Smooth muscle cell (in vitro differentiated cells): Measurements from ENCODE around the gene FRS3. TPM values are rescaled to one million over a fixed set of nuclear protein-coding genes. Genes with fewer than 3 reads are reported as not detected.

Experiments used
- DNase-seq: peaks from one replicate; lab custom pipeline; 2025; ENCODE audit not compliant: unreplicated experiment; lab: John Stamatoyannopoulos, UW
- H2AFZ ChIP-seq: fragments of 200-600 bp; sonication (generic); 2 replicates; pipeline ENCODE4 v1.6.0; 2016; ENCODE audit warnings: antibody characterized with exemption, low read depth, mild to moderate bottlenecking
- H3F3A ChIP-seq: fragments of 200-600 bp; sonication (generic); 2 replicates; pipeline ENCODE4 v1.6.0; 2017; ENCODE audit warnings: antibody characterized with exemption, low read depth
- H3K27ac ChIP-seq: fragments of 200-600 bp; sonication (generic); 2 replicates; pipeline ENCODE4 v1.5.1; 2016; ENCODE audit warnings: low read depth, mild to moderate bottlenecking
- H3K27me3 ChIP-seq: fragments of 200-600 bp; sonication (generic); 2 replicates; pipeline ENCODE4 v1.6.1; 2016; ENCODE audit warnings: low read depth, mild to moderate bottlenecking
- H3K36me3 ChIP-seq: fragments of 200-600 bp; sonication (generic); 2 replicates; pipeline ENCODE4 v1.5.1; 2016; ENCODE audit warnings: low read depth
- H3K4me1 ChIP-seq: fragments of 200-600 bp; sonication (generic); 2 replicates; pipeline ENCODE4 v1.5.1; 2016; ENCODE audit warnings: low read depth
- H3K4me2 ChIP-seq: fragments of 200-600 bp; sonication (generic); 2 replicates; pipeline ENCODE4 v1.6.0; 2016; ENCODE audit warnings: mild to moderate bottlenecking
- H3K4me3 ChIP-seq: fragments of 200-600 bp; sonication (generic); 2 replicates; pipeline ENCODE4 v1.5.1; 2016; ENCODE audit warnings: mild to moderate bottlenecking
- H3K79me2 ChIP-seq: fragments of 200-600 bp; sonication (generic); 2 replicates; pipeline ENCODE4 v1.6.0; 2016; ENCODE audit warnings: low read depth, mild to moderate bottlenecking
- H3K9ac ChIP-seq: fragments of 200-600 bp; sonication (generic); 2 replicates; pipeline ENCODE4 v1.6.0; 2016; ENCODE audit warnings: low read depth
- H3K9me3 ChIP-seq: fragments of 200-600 bp; sonication (generic); replicated peaks from 2 replicates; pipeline ENCODE4 v1.5.1; 2016; ENCODE audit warnings: low read depth
- H4K20me1 ChIP-seq: fragments of 200-600 bp; sonication (generic); 2 replicates; pipeline ENCODE4 v1.6.0; 2016; ENCODE audit warnings: low read depth
- CTCF ChIP-seq: fragments of 200-600 bp; sonication (generic); IDR thresholded peaks from 2 replicates; pipeline ENCODE4 v1.5.1; 2017; ENCODE audit warnings: borderline replicate concordance, mild to moderate bottlenecking, antibody characterized with exemption; ENCODE audit not compliant: insufficient read depth, poor library complexity, severe bottlenecking
- WGBS: methylation state at CpG from one replicate; pipeline ENCODE4 v1.1.7; 2016; ENCODE audit warnings: low lambda C conversion rate; 5-methylcytosine and 5-hydroxymethylcytosine counted together
- polyA plus RNA-seq: library from polyadenylated mRNA; unstranded; fragments of >200 nt; fragmentation: Nextera tagmentation; extraction: Ambion mirVana; gene quantifications from 2 replicates; pipeline ENCODE4 v1.2.1, GENCODE V29; 2016
- total RNA-seq: library from RNA; depleted of rRNA; stranded (reverse); fragments of >200 nt; gene quantifications from 2 replicates; pipeline ENCODE4 v1.2.3, GENCODE V29; 2014

The FRS3 gene
- total and polyA plus RNA-seq, 2 experiments from 2014 or later = 3.1 to 6.4 TPM

GRCh38 chr6:41724586-41725501 lies 54.9 kb downstream of the FRS3 start:
- H3K4me2 ChIP-seq = peak overlapping the region; percentile 72
- no peaks in the 10 kb centered on the region for H3F3A ChIP-seq
- no peak for TF ChIP-seq CTCF
- no peak for DNase-seq
- H3K9ac ChIP-seq = no peak overlapping the region
- 69% methylated on average over 13 of the region's 13 CpGs for WGBS
- H3K4me1 ChIP-seq = no peaks in the 10 kb centered on the region
- H3K9me3 ChIP-seq = no peaks in the 10 kb centered on the region
- peak overlapping the region; percentile 64 for H3K27ac ChIP-seq
- H3K27me3 ChIP-seq = no peaks in the 10 kb centered on the region
- H2AFZ ChIP-seq = no peak overlapping the region
- peaks cover 8% of the 10 kb centered on the region for H4K20me1 ChIP-seq
- H3K4me3 ChIP-seq = no peak overlapping the region
- H3K79me2 ChIP-seq = peaks cover 28% of the 10 kb centered on the region
- no peaks in the 10 kb centered on the region for H3K36me3 ChIP-seq

GRCh38 chr6:41724228-41724580 lies 55.5 kb downstream of the FRS3 start:
- WGBS = 35% methylated on average over 7 of the region's 7 CpGs

GRCh38 chr6:41723530-41724227 lies 56.0 kb downstream of the FRS3 start:
- peaks cover 26% of the 10 kb centered on the region for H3K79me2 ChIP-seq
- H3F3A ChIP-seq = no peaks in the 10 kb centered on the region
- no peaks in the 10 kb centered on the region for H3K27me3 ChIP-seq
- 27% methylated on average over 17 of the region's 21 CpGs for WGBS
- no peaks in the 10 kb centered on the region for H3K4me1 ChIP-seq
- no peak overlapping the region for H3K4me3 ChIP-seq
- TF ChIP-seq CTCF = no peak
- peaks cover 6% of the 10 kb centered on the region for H4K20me1 ChIP-seq
- H3K36me3 ChIP-seq = no peaks in the 10 kb centered on the region
- DNase-seq = peak; percentile 26
- H3K27ac ChIP-seq = peak overlapping the region; percentile 64
- H3K9ac ChIP-seq = no peak overlapping the region
- peak overlapping the region; percentile 72 for H3K4me2 ChIP-seq
- no peak overlapping the region for H2AFZ ChIP-seq
- H3K9me3 ChIP-seq = no peaks in the 10 kb centered on the region

More at GRCh38 chr6:41724228-41724580, 55.5 kb downstream of the FRS3 start:
- no peaks in the 10 kb centered on the region for H3F3A ChIP-seq
- no peak for DNase-seq
- no peaks in the 10 kb centered on the region for H3K27me3 ChIP-seq
- H2AFZ ChIP-seq = no peak overlapping the region
- H3K4me1 ChIP-seq = no peaks in the 10 kb centered on the region
- no peak overlapping the region for H3K4me3 ChIP-seq
- H3K27ac ChIP-seq = peak overlapping the region; percentile 64
- H3K4me2 ChIP-seq = peak overlapping the region; percentile 72
- H4K20me1 ChIP-seq = peaks cover 6% of the 10 kb centered on the region
- no peak for TF ChIP-seq CTCF
- H3K79me2 ChIP-seq = peaks cover 29% of the 10 kb centered on the region
- H3K36me3 ChIP-seq = no peaks in the 10 kb centered on the region
- no peak overlapping the region for H3K9ac ChIP-seq
- H3K9me3 ChIP-seq = no peaks in the 10 kb centered on the region
